GM18909 (cell line): ENCODE data around the gene PRR9.
"Not testable (repeated sequence)": the region's sequence is repeated elsewhere in the genome, so short reads cannot be mapped to it uniquely, and the experiment has no call there.

Experiments
- ATAC-seq: cut with Tn5 transposase; IDR thresholded peaks from one replicate; pipeline ENCODE4 v1.9.1; 2021; ENCODE audit warnings: mild to moderate bottlenecking; ENCODE audit not compliant: unreplicated experiment, poor library complexity

The PRR9 gene

GRCh38 chr1:153217212-153217611 is at the start of gene PRR9:
PRR9 (plus strand) TSS chr1:153217584; CDS start chr1:153218145, 561 bp downstream.
- no peak for ATAC-seq

- ATAC-seq, result no peak
Measured at GRCh38 chr1:153168686-153169085, 48.7 kb upstream of the PRR9 start.

GRCh38 chr1:153174624-153175023 is 42.8 kb upstream of the PRR9 start:
- no peak for ATAC-seq

- ATAC-seq, result no peak
Measured at GRCh38 chr1:153178922-153179321, 38.5 kb upstream of the PRR9 start.

- no peak for ATAC-seq
Measured at GRCh38 chr1:153180556-153180955, 36.8 kb upstream of the PRR9 start.

- not testable (repeated sequence) for ATAC-seq
Measured at GRCh38 chr1:153188301-153188700, 29.1 kb upstream of the PRR9 start.

GRCh38 chr1:153190373-153190772 is 27.0 kb upstream of the PRR9 start:
- ATAC-seq, result no peak

GRCh38 chr1:153192697-153193096 is 24.7 kb upstream of the PRR9 start:
- ATAC-seq, result no peak

GRCh38 chr1:153194331-153195050 is 22.9 kb upstream of the PRR9 start:
- ATAC-seq, result no peak

GRCh38 chr1:153195216-153195615 is 22.2 kb upstream of the PRR9 start:
- ATAC-seq, result no peak

- no peak for ATAC-seq
Measured at GRCh38 chr1:153202006-153202405, 15.4 kb upstream of the PRR9 start.

GRCh38 chr1:153203130-153203529 is 14.3 kb upstream of the PRR9 start, which contains the start of gene LELP1:
LELP1 (plus strand) TSS chr1:153203430; CDS start chr1:153204708, 1,278 bp downstream.
- no peak for ATAC-seq

- no peak for ATAC-seq
Measured at GRCh38 chr1:153206631-153207030, 10.8 kb upstream of the PRR9 start.

GRCh38 chr1:153210206-153210605 is 7.2 kb upstream of the PRR9 start:
- ATAC-seq, result no peak

GRCh38 chr1:153212201-153212600 is 5.2 kb upstream of the PRR9 start:
- ATAC-seq, result no peak

GRCh38 chr1:153213519-153213918 is 3.9 kb upstream of the PRR9 start:
- ATAC-seq, result no peak

GRCh38 chr1:153217744-153218416 is 496 bp downstream of the PRR9 start:
- ATAC-seq, result no peak

GRCh38 chr1:153220606-153221303 is 3.4 kb downstream of the PRR9 start:
- no peak for ATAC-seq

- peak; percentile 70 for ATAC-seq
Measured at GRCh38 chr1:153223040-153223891, 5.9 kb downstream of the PRR9 start.

GRCh38 chr1:153227810-153228209 is 10.4 kb downstream of the PRR9 start:
- ATAC-seq, result no peak
